D721Med (cell line): ENCODE data around the gene BRSK1.

Experiments used
- DNase-seq: peaks from one replicate; pipeline ENCODE4 v3.0.0; 2011; ENCODE audit warnings: low spot score; ENCODE audit not compliant: insufficient read length
- FAIRE-seq: peaks from 2 replicates; lab custom pipeline; 2011; peaks lifted over from hg19 to GRCh38; lab: Jason Lieb, UNC
- CTCF ChIP-seq: IDR thresholded peaks from 2 replicates; pipeline ENCODE4 v1.5.1; 2012; ENCODE audit warnings: mild to moderate bottlenecking, control low read depth; ENCODE audit not compliant: insufficient read depth; ENCODE audit errors: missing control alignments

The BRSK1 gene

GRCh38 chr19:55312621-55313512 lies 29.1 kb downstream of the BRSK1 start:
- FAIRE-seq (no peak), DNase-seq (no peak)
- no peak for TF ChIP-seq CTCF

- no peak for TF ChIP-seq CTCF
- no peak for FAIRE-seq
- DNase-seq: no peak
These were observed 30.6 kb downstream of the BRSK1 start for GRCh38 chr19:55314396-55314795.

DNA sequence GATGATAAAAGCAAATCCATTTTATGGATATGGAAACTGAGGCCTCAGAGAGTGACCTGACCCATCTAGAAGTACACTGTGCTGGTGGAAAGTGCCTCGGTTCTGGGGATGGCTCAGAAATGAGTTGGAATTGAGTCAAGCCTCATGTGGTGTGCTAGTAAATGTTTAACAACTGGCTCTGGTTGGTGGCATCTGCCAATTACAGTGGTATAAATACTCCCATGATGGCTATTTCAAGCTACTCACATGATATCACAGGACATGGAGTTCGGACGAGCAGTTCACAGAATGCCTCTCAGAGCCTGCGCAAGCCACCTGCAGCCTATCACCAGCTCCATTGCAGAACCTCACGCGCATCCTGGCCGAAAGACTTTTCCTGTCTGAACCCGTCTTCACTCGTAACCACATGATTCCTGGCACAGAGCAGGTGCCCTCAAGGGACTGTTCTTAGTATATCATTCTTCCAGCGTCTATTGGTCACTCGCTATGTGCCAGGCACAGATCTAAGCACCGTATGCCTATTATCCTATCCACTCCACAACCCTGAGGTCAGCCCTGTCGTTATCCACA lies 32.2 kb downstream of the BRSK1 start:
- FAIRE-seq (no peak), DNase-seq (no peak)
- no peak for TF ChIP-seq CTCF

DNA sequence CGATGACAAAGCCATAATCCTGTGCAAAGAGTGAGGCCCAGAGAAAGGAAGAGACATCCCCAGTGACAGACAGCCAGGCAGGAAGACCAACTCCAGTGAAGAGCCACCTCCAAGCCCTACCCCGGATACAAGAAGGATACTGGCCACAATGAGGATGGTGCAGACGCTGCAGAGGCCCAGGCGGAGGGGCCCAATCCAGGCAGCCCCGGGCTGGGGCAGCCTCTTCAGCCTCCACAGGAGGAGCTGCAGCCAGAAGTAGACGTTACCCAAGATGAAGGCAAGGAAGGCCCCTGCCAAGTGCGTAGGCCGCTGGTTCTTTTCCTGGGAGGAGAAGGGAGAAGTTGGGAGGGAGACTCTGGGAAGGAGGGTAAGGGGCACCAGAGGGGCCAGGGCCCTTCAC lies 32.8 kb downstream of the BRSK1 start:
- DNase-seq (no peak), FAIRE-seq (no peak)
- TF ChIP-seq CTCF: no peak

DNA sequence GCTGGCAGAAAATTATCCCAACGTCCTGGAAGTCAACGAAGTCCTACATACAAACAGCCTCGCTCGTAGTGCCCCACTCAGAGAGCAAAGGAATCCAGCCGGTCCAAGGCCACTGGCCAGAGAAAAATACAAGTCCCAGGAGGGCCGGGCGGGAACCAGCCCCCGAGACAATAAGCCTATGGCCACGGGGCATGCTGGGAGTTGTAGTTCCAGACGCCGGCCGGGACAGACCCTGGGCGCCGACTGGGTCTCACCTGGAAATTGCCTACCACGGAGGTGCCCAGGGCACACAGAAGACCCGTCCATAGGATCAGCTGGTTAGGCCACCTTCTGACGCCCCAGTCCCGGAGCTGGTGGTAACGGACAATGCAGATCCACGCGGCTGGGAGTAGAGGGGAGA lies 36.0 kb downstream of the BRSK1 start:
- FAIRE-seq (no peak), DNase-seq (peak; percentile 53)
- TF ChIP-seq CTCF: no peak

DNA sequence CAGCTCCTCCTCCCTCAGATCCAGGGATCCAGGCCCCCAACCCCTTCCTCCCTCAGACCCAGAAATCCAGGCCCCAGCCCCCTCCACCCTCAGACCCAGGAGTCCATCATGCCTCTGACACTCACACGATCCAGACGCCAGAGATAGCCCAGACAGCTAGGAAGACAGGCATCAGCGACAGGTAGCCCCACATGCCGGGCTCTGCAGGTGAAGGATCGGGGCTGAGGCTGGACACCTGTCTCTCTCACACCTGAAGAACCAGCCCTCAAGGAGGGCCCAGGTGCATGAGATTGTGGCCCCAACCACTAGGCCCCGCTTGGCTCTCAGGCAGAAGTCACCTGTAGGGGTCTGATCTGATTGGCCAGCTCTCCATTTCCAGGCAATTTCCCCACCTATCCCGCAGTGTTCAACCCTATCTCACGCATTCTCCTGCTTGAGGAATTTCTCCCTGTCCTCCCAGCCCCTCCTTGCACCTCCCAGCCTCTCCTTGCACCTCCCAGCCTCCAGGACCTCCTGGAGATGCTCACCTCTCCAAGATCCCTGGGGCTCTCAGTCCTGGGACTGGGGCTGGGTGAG lies 37.1 kb downstream of the BRSK1 start:
- TF ChIP-seq CTCF: no peak
- no peak for FAIRE-seq
- no peak for DNase-seq
